Hepatocyte (in vitro differentiated cells): Measurements from ENCODE around the gene BCCIP.

Experiments
- EZH2phosphoT487 ChIP-seq: fragments of 200-600 bp; sonication (generic); IDR thresholded peaks from one replicate; pipeline ENCODE4 v1.6.1; 2018; ENCODE audit warnings: antibody characterized with exemption, mild to moderate bottlenecking, low read depth, moderate library complexity; ENCODE audit not compliant: unreplicated experiment, severe bottlenecking
- TF ChIP-seq, protein P1 (sequence below): fragments of 200-600 bp; sonication (generic); IDR thresholded peaks from 2 replicates; pipeline ENCODE4 v1.5.1; 2016; ENCODE audit warnings: antibody characterized with exemption, mild to moderate bottlenecking; ENCODE audit not compliant: poor library complexity

DNA sequence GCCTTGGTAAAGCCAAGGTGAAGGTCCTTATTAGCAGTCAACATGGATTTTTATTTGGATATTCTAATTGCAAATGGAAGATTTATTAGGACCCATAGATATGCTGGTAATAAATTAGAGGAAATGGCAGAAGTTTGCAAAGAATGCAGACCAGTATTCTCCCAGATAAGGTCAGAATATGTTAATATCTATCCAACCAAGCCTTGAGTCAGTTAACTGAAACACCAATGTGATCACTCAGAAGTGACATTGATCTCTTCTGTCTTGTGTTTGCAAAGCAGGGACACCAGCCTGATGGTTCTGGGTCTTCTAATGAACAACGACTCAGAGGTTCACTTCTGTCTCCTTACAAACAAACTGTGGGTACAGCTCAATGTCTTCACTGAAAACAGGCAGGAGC lies 21.8 kb upstream of the BCCIP start:
- TF ChIP-seq, protein P1, sequence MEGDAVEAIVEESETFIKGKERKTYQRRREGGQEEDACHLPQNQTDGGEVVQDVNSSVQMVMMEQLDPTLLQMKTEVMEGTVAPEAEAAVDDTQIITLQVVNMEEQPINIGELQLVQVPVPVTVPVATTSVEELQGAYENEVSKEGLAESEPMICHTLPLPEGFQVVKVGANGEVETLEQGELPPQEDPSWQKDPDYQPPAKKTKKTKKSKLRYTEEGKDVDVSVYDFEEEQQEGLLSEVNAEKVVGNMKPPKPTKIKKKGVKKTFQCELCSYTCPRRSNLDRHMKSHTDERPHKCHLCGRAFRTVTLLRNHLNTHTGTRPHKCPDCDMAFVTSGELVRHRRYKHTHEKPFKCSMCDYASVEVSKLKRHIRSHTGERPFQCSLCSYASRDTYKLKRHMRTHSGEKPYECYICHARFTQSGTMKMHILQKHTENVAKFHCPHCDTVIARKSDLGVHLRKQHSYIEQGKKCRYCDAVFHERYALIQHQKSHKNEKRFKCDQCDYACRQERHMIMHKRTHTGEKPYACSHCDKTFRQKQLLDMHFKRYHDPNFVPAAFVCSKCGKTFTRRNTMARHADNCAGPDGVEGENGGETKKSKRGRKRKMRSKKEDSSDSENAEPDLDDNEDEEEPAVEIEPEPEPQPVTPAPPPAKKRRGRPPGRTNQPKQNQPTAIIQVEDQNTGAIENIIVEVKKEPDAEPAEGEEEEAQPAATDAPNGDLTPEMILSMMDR: no peak
- no peak for TF ChIP-seq EZH2phosphoT487
